H9 (cell line): Measurements from ENCODE around the gene SNED1. TPM values are rescaled to one million over a fixed set of nuclear protein-coding genes. Genes with fewer than 3 reads are reported as not detected.

ENCODE experiments used
- DNase-seq: peaks from one replicate; pipeline ENCODE4 v3.0.0-alpha.2; 2017
- H2AFZ ChIP-seq: one replicate; pipeline ENCODE4 v1.6.1; 2013; ENCODE audit warnings: mild to moderate bottlenecking, low read length, control low read depth, moderate library complexity
- H2AK5ac ChIP-seq: 2 replicates; pipeline ENCODE4 v1.6.1; 2013; ENCODE audit warnings: low read length, control low read depth, mixed read lengths; ENCODE audit not compliant: insufficient read length
- H2BK120ac ChIP-seq: one replicate; pipeline ENCODE4 v1.6.1; 2013; ENCODE audit warnings: low read depth, mild to moderate bottlenecking, low read length, control low read depth, inconsistent platforms; ENCODE audit not compliant: poor library complexity, severe bottlenecking
- H2BK12ac ChIP-seq: 2 replicates; pipeline ENCODE4 v1.6.1; 2013; ENCODE audit warnings: low read length, control low read depth, mixed read lengths, low read depth; ENCODE audit not compliant: insufficient read length
- H2BK15ac ChIP-seq: 2 replicates; pipeline ENCODE4 v1.6.1; 2013; ENCODE audit warnings: low read depth, low read length, control low read depth
- H2BK20ac ChIP-seq: one replicate; pipeline ENCODE4 v1.6.1; 2013; ENCODE audit warnings: low read depth, mild to moderate bottlenecking, low read length, control low read depth, inconsistent platforms; ENCODE audit not compliant: poor library complexity, severe bottlenecking
- H2BK5ac ChIP-seq: 2 replicates; pipeline ENCODE4 v1.6.1; 2013; ENCODE audit warnings: low read length, control low read depth, mixed read lengths; ENCODE audit not compliant: insufficient read length
- H3K14ac ChIP-seq: 2 replicates; pipeline ENCODE4 v1.6.1; 2013; ENCODE audit warnings: low read length, control low read depth; ENCODE audit not compliant: insufficient read depth
- H3K18ac ChIP-seq: 2 replicates; pipeline ENCODE4 v1.6.1; 2013; ENCODE audit warnings: low read depth, mild to moderate bottlenecking, mixed read lengths, low read length, control low read depth; ENCODE audit not compliant: insufficient read length
- H3K23ac ChIP-seq: 2 replicates; pipeline ENCODE4 v1.6.1; 2013; ENCODE audit warnings: low read length, control low read depth, mixed read lengths, low read depth; ENCODE audit not compliant: insufficient read length
- H3K23me2 ChIP-seq: 2 replicates; pipeline ENCODE4 v1.6.1; 2013; ENCODE audit warnings: low read depth, mild to moderate bottlenecking, mixed read lengths, low read length, control low read depth; ENCODE audit not compliant: insufficient read length, poor library complexity, severe bottlenecking
- H3K27ac ChIP-seq: 2 replicates; pipeline ENCODE4 v1.5.1; 2013; ENCODE audit warnings: low read length, control low read depth, mixed read lengths, low read depth; ENCODE audit not compliant: insufficient read length
- H3K27me3 ChIP-seq: 2 replicates; pipeline ENCODE4 v1.6.1; 2013; ENCODE audit warnings: low read length, control low read depth, inconsistent platforms; ENCODE audit not compliant: insufficient read depth
- H3K4ac ChIP-seq: 2 replicates; pipeline ENCODE4 v1.6.1; 2013; ENCODE audit warnings: low read depth, mild to moderate bottlenecking, control low read depth, inconsistent platforms, low read length, moderate library complexity
- H3K4me1 ChIP-seq: 2 replicates; pipeline ENCODE4 v1.6.1; 2013; ENCODE audit warnings: low read length, control low read depth, inconsistent platforms; ENCODE audit not compliant: insufficient read depth
- H3K4me2 ChIP-seq: 2 replicates; pipeline ENCODE4 v1.6.1; 2013; ENCODE audit warnings: low read length, control low read depth, mixed read lengths; ENCODE audit not compliant: insufficient read length, insufficient read depth
- H3K56ac ChIP-seq: 2 replicates; pipeline ENCODE4 v1.6.1; 2013; ENCODE audit warnings: low read depth, mild to moderate bottlenecking, mixed read lengths, low read length, control low read depth; ENCODE audit not compliant: insufficient read length
- H3K79me1 ChIP-seq: 2 replicates; pipeline ENCODE4 v1.6.1; 2013; ENCODE audit warnings: low read depth, mild to moderate bottlenecking, moderate library complexity, low read length, control low read depth, inconsistent platforms; ENCODE audit not compliant: insufficient read depth, poor library complexity, severe bottlenecking
- H3K79me2 ChIP-seq: 2 replicates; pipeline ENCODE4 v1.6.1; 2013; ENCODE audit warnings: low read length, control low read depth, inconsistent platforms; ENCODE audit not compliant: insufficient read depth
- H3K9ac ChIP-seq: 2 replicates; pipeline ENCODE4 v1.6.1; 2013; ENCODE audit warnings: low read length, control low read depth, mixed read lengths; ENCODE audit not compliant: insufficient read length; ENCODE audit errors: extremely low read depth
- H3K9me3 ChIP-seq: one replicate; pipeline ENCODE4 v1.6.1; 2013; ENCODE audit warnings: low read depth, low read length, inconsistent platforms; ENCODE audit not compliant: control insufficient read depth
- H3T11ph ChIP-seq: one replicate; pipeline ENCODE4 v1.6.1; 2013; ENCODE audit warnings: mild to moderate bottlenecking, low read length, control low read depth, inconsistent platforms
- H4K20me1 ChIP-seq: one replicate; pipeline ENCODE4 v1.6.1; 2013; ENCODE audit not compliant: control insufficient read depth, insufficient read length, insufficient read depth
- H4K5ac ChIP-seq: 2 replicates; pipeline ENCODE4 v1.6.1; 2013; ENCODE audit warnings: low read depth, mild to moderate bottlenecking, mixed read lengths, low read length, control low read depth; ENCODE audit not compliant: insufficient read length
- H4K8ac ChIP-seq: replicated peaks from 2 replicates; pipeline ENCODE4 v1.6.1; 2013; ENCODE audit warnings: low read length, control low read depth, mixed read lengths, low read depth; ENCODE audit not compliant: insufficient read length
- H4K91ac ChIP-seq: 2 replicates; pipeline ENCODE4 v1.6.1; 2013; ENCODE audit warnings: low read depth, mild to moderate bottlenecking, moderate library complexity, mixed read lengths, low read length, control low read depth; ENCODE audit not compliant: insufficient read length
- H3K27ac Mint-ChIP-seq, 3 experiments: 2 replicates in 2 of 3; 3 replicates in 1 of 3; pipeline ENCODE4 v1.8.0; 2020 to 2021; ENCODE audit warnings: mixed read lengths in 3 of 3, mild to moderate bottlenecking in 1 of 3, moderate library complexity in 1 of 3
- H3K27me3 Mint-ChIP-seq: 2 replicates; pipeline ENCODE4 v1.8.0; 2021; ENCODE audit warnings: low read depth, mild to moderate bottlenecking, moderate library complexity, mixed read lengths
- H3K36me3 Mint-ChIP-seq, 3 experiments: 2 replicates in 2 of 3; 3 replicates in 1 of 3; pipeline ENCODE4 v1.8.0; 2020 to 2021; ENCODE audit warnings: low read depth in 3 of 3, mixed read lengths in 3 of 3; ENCODE audit not compliant: insufficient read depth in 1 of 3
- H3K4me1 Mint-ChIP-seq, 2 experiments: 2 replicates each; pipeline ENCODE4 v1.8.0; 2020; ENCODE audit warnings: mixed read lengths in 2 of 2
- H3K4me3 Mint-ChIP-seq, 2 experiments: 2 replicates in 1 of 2; 3 replicates in 1 of 2; pipeline ENCODE4 v1.8.0; 2020 to 2021; ENCODE audit warnings: mild to moderate bottlenecking in 2 of 2, mixed read lengths in 2 of 2, moderate library complexity in 1 of 2
- H3K9me3 Mint-ChIP-seq, 2 experiments: 2 replicates in 1 of 2; 3 replicates in 1 of 2; pipeline ENCODE4 v1.8.0; 2020; ENCODE audit warnings: mild to moderate bottlenecking in 2 of 2, mixed read lengths in 2 of 2, moderate library complexity in 1 of 2
- CTCF ChIP-seq: fragments of 200-600 bp; sonication (generic); conservative IDR thresholded peaks from 3 replicates; pipeline ENCODE4 v1.8.0; 2021; ENCODE audit warnings: antibody characterized with exemption, mild to moderate bottlenecking
- WGBS: extraction: QIAGEN DNeasy Blood & Tissue Kit; methylation state at CpG from one replicate; pipeline ENCODE4 v1.1.7; 2013; ENCODE audit warnings: missing lambda C conversion rate, low lambda C conversion rate, mixed read lengths; ENCODE audit not compliant: insufficient read length; ENCODE audit errors: extremely low coverage; 5-methylcytosine and 5-hydroxymethylcytosine counted together
- total RNA-seq: library from RNA; stranded (reverse); gene quantifications from 2 replicates; pipeline ENCODE4 v1.2.1, GENCODE V29; 2021

The SNED1 gene
- total RNA-seq, 1 experiment from 2014 or later = 2.5 TPM

- peak; percentile 75 for DNase-seq
- Histone ChIP-seq H2BK5ac (no peak overlapping the region), H4K20me1 (no peaks in the 10 kb centered on the region), H3K23ac (no peak overlapping the region), H4K8ac (no peak overlapping the region), H4K5ac (no peak overlapping the region), H3K4ac (no peak overlapping the region), H4K91ac (no peak overlapping the region), H3K27me3 (no peaks in the 10 kb centered on the region), H3K79me1 (no peaks in the 10 kb centered on the region), H3K14ac (no peak overlapping the region; the same call in 1 of the 2 replicates), H3K4me1 (no peaks in the 10 kb centered on the region), H2AFZ (no peak overlapping the region), H2BK20ac (no peak overlapping the region), H2BK15ac (no peak overlapping the region), H2AK5ac (no peak overlapping the region), H3K23me2 (no peaks in the 10 kb centered on the region), H3K9me3 (no peaks in the 10 kb centered on the region), H3K56ac (no peak overlapping the region), H2BK120ac (no peak overlapping the region), H3K79me2 (no peaks in the 10 kb centered on the region), H2BK12ac (no peak overlapping the region), H3T11ph (no peak overlapping the region), H3K27ac (no peak overlapping the region), H3K4me2 (no peak overlapping the region), H3K18ac (no peak overlapping the region), H3K9ac (no peak overlapping the region)
- Mint-ChIP-seq H3K9me3 (peaks cover 13 to 14% of the 10 kb centered on the region in 2 experiments; a peak in 4 of 5 replicates), H3K36me3 (no peaks in the 10 kb centered on the region), H3K4me1 (no peaks in the 10 kb centered on the region), H3K27ac (no peak overlapping the region), H3K27me3 (peaks cover 24% of the 10 kb centered on the region), H3K4me3 (no peak overlapping the region)
- no peak for TF ChIP-seq CTCF
- WGBS = no CpG with 5 or more reads among the region's 38 CpGs
Observed at GRCh38 chr2:241049739-241050623, 51.6 kb downstream of the SNED1 start.
